Ishikawa (cell line): ENCODE results near the gene PLEKHN1.
A peak's percentile ranks its signal among the peaks of the same experiment; 100 is the strongest.

Experiments used
- CEBPB ChIP-seq: IDR thresholded peaks from 2 replicates; pipeline ENCODE4 v1.6.1; 2012
- CREB1 ChIP-seq: IDR thresholded peaks from 2 replicates; pipeline ENCODE4 v1.6.1; 2012; ENCODE audit warnings: low read depth
- EGR1 ChIP-seq: IDR thresholded peaks from 2 replicates; pipeline ENCODE4 v1.6.1; 2012
- EP300 ChIP-seq: IDR thresholded peaks from 2 replicates; pipeline ENCODE4 v1.6.1; 2012; ENCODE audit warnings: borderline replicate concordance
- FOXM1 ChIP-seq: IDR thresholded peaks from 2 replicates; pipeline ENCODE4 v1.6.1; 2012; ENCODE audit warnings: low read depth, borderline replicate concordance
- NFIC ChIP-seq: IDR thresholded peaks from 2 replicates; pipeline ENCODE4 v1.6.1; 2012
- RAD21 ChIP-seq: IDR thresholded peaks from 2 replicates; pipeline ENCODE4 v1.6.1; 2012; ENCODE audit warnings: low read depth
- TAF1 ChIP-seq: IDR thresholded peaks from 2 replicates; pipeline ENCODE4 v1.6.1; 2012; ENCODE audit warnings: low read depth, mild to moderate bottlenecking
- TCF12 ChIP-seq: IDR thresholded peaks from 2 replicates; pipeline ENCODE4 v1.6.1; 2012; ENCODE audit warnings: low read depth
- TEAD4 ChIP-seq: IDR thresholded peaks from 2 replicates; pipeline ENCODE4 v1.6.1; 2012
- YY1 ChIP-seq: IDR thresholded peaks from 2 replicates; pipeline ENCODE4 v1.6.1; 2012; ENCODE audit warnings: low read depth
- ZBTB7A ChIP-seq: IDR thresholded peaks from 2 replicates; pipeline ENCODE4 v1.6.1; 2012; ENCODE audit warnings: low read depth
- TF ChIP-seq, protein P1 (sequence below): IDR thresholded peaks from 2 replicates; pipeline ENCODE4 v1.6.1; 2012
- TF ChIP-seq, protein P2 (sequence below): IDR thresholded peaks from 2 replicates; pipeline ENCODE4 v1.6.1; 2012; ENCODE audit warnings: low read depth, mild to moderate bottlenecking
- TF ChIP-seq, protein P3 (sequence below): IDR thresholded peaks from 2 replicates; pipeline ENCODE4 v1.6.1; 2012

The PLEKHN1 gene

DNA sequence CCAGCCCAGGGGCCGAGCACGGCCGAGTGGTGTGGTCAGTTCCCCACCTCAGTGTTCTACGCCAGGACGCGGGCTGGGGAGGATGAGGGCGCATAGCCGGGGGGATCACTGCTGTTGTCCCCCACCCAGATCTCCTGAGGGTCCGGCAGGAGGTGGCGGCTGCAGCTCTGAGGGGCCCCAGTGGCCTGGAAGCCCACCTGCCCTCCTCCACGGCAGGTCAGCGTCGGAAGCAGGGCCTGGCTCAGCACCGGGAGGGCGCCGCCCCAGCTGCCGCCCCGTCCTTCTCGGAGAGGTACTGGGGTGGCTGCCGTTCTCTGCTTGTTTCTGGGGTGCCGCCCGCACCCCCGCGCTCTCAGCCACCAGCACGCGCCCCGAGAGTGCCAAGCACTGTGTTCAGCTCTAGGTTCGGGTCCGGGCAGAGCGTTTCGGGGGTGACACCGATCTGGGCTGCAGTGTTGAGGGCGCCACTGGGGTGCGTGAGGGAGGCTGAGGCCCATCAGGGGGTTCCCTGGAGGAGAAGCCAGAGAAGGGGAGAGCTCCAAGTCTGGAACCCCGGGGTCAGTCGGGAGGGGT, 25.2 kb upstream of the PLEKHN1 start:
- TF ChIP-seq NFIC, result no peak
- TF ChIP-seq, protein P1, sequence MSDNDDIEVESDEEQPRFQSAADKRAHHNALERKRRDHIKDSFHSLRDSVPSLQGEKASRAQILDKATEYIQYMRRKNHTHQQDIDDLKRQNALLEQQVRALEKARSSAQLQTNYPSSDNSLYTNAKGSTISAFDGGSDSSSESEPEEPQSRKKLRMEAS, result 0 out of 2 replicates have a peak, but pooled peaks have one; percentile 9
- no peak for TF ChIP-seq EP300
- TF ChIP-seq CEBPB, result no peak
- TF ChIP-seq EGR1, result no peak
- TF ChIP-seq, protein P2, sequence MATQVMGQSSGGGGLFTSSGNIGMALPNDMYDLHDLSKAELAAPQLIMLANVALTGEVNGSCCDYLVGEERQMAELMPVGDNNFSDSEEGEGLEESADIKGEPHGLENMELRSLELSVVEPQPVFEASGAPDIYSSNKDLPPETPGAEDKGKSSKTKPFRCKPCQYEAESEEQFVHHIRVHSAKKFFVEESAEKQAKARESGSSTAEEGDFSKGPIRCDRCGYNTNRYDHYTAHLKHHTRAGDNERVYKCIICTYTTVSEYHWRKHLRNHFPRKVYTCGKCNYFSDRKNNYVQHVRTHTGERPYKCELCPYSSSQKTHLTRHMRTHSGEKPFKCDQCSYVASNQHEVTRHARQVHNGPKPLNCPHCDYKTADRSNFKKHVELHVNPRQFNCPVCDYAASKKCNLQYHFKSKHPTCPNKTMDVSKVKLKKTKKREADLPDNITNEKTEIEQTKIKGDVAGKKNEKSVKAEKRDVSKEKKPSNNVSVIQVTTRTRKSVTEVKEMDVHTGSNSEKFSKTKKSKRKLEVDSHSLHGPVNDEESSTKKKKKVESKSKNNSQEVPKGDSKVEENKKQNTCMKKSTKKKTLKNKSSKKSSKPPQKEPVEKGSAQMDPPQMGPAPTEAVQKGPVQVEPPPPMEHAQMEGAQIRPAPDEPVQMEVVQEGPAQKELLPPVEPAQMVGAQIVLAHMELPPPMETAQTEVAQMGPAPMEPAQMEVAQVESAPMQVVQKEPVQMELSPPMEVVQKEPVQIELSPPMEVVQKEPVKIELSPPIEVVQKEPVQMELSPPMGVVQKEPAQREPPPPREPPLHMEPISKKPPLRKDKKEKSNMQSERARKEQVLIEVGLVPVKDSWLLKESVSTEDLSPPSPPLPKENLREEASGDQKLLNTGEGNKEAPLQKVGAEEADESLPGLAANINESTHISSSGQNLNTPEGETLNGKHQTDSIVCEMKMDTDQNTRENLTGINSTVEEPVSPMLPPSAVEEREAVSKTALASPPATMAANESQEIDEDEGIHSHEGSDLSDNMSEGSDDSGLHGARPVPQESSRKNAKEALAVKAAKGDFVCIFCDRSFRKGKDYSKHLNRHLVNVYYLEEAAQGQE, result no peak

DNA sequence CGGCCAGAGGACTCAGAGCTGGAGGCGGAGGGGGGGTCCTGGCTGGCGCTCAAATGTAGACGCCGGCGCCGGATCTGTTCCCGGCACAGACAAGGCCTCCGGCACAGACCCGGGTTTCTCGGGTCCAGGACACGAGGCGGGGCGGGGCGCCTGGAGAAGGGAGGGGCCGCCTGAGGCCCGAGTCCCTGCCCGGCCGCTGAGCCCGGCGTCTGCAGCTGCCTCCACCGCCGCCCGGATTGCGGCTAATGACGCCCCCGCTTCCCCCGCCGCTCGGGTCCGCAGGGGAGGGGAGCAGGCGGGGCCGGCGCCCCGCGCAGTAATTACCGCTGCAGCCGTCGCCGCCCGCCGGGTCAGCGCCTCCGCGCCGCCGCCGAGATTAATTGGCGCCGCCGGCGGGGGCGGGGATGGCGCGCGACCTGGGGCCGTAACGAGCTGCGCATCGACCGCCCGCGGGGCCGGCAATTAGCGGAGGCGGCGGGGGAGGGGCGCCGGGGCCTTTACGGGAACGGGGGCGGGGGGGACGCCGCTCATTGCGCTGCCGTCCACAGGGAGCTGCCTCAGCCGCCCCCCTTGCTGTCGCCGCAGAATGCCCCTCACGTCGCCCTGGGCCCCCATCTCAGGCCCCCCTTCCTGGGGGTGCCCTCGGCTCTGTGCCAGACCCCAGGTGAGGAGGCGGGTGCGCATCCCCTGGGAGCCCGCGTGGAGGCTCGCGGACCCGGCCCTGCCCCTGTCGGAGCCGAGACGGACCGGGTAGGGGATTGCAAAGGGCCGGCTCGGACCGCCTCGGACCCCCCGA, 24.5 kb upstream of the PLEKHN1 start:
- no peak for TF ChIP-seq CREB1
- TF ChIP-seq EP300, result 0 out of 2 replicates have a peak, but pooled peaks have one; percentile 18
- no peak for TF ChIP-seq CEBPB
- TF ChIP-seq, protein P1, result 0 out of 2 replicates have a peak, but pooled peaks have one; percentile 31
- TF ChIP-seq, protein P2, result no peak
- TF ChIP-seq TAF1, result no peak
- no peak for TF ChIP-seq FOXM1
- TF ChIP-seq, protein P3, sequence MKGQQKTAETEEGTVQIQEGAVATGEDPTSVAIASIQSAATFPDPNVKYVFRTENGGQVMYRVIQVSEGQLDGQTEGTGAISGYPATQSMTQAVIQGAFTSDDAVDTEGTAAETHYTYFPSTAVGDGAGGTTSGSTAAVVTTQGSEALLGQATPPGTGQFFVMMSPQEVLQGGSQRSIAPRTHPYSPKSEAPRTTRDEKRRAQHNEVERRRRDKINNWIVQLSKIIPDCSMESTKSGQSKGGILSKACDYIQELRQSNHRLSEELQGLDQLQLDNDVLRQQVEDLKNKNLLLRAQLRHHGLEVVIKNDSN, result no peak
- TF ChIP-seq RAD21, result no peak
- TF ChIP-seq NFIC, result peak; percentile 55
- peak; percentile 85 for TF ChIP-seq TCF12
- no peak for TF ChIP-seq YY1
- TF ChIP-seq TEAD4, result peak; percentile 32; the same call in 1 of the 2 replicates
- peak; percentile 70; the same call in 1 of the 2 replicates for TF ChIP-seq ZBTB7A
- peak; percentile 89 for TF ChIP-seq EGR1

DNA sequence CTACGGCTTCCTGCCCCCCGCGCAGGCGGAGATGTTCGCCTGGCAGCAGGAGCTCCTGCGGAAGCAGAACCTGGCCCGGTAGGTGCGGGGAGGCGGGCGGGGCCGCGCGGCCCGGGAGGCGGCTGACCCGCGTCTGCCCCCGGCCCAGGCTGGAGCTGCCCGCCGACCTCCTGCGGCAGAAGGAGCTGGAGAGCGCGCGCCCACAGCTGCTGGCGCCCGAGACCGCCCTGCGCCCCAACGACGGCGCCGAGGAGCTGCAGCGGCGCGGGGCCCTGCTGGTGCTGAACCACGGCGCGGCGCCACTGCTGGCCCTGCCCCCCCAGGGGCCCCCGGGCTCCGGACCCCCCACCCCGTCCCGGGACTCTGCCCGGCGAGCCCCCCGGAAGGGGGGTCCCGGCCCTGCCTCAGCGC, 23.9 kb upstream of the PLEKHN1 start:
- TF ChIP-seq ZBTB7A, result 0 out of 2 replicates have a peak, but pooled peaks have one; percentile 42
- TF ChIP-seq, protein P3, result no peak

DNA sequence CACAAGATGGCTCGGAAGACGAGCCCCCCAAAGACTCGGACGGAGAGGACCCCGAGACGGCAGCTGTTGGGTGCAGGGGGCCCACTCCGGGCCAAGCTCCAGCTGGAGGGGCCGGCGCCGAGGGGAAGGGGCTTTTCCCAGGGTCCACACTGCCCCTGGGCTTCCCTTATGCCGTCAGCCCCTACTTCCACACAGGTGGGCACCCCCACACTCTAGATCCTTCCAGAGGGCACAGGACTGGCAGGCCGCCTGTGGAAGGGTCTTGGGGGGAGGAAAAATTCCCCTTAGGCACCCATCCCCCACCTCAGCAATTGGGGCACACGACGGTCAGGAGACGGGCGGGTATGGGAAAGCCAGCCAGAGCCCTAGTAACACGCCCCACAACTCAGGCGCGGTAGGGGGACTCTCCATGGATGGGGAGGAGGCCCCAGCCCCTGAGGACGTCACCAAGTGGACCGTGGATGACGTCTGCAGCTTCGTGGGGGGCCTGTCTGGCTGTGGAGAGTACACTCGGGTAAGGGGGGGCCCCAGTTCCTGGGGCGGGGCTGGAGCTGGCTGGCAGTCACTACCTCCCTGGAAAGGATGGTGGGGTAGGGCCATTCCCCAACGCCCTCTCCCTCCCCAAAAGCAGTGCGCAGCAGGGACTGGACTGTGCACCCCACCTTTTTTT, 23.3 kb upstream of the PLEKHN1 start:
- no peak for TF ChIP-seq TEAD4
- no peak for TF ChIP-seq EGR1
- TF ChIP-seq TAF1, result no peak
- TF ChIP-seq NFIC, result no peak

DNA sequence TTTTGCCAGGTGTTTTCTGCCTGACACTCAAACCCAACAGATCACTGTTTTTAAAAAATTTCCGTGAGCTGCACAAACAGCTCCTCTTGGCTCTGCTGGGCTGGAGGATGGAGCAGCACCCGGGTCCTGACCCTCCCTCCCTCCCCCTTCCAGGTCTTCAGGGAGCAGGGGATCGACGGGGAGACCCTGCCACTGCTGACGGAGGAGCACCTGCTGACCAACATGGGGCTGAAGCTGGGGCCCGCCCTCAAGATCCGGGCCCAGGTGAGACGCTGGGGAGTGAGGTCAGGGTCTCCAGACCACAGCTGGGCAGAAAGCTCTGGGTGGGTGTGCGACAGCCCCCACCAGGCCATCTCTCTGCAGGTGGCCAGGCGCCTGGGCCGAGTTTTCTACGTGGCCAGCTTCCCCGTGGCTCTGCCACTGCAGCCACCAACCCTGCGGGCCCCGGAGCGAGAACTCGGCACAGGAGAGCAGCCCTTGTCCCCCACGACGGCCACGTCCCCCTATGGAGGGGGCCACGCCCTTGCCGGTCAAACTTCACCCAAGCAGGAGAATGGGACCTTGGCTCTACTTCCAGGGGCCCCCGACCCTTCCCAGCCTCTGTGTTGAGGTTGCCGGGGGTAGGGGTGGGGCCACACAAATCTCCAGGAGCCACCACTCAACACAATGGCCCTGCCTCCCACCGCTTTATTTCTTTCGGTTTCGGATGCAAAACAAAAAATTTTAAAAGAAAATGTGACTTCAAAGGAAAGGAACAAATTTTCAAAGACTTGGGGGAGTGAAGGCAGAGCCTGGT, 22.5 kb upstream of the PLEKHN1 start:
- TF ChIP-seq CEBPB (no peak), RAD21 (no peak), TCF12 (no peak), NFIC (no peak), FOXM1 (no peak), EGR1 (no peak), TAF1 (no peak), EP300 (no peak), CREB1 (no peak)
